Esophagus (tissue), 2 donors: ENCODE measurements around the gene HSPB1. TPM values are rescaled to one million over a fixed set of nuclear protein-coding genes. Genes with fewer than 3 reads are reported as not detected.
"Not testable (repeated sequence)": the region's sequence is repeated elsewhere in the genome, so short reads cannot be mapped to it uniquely, and the experiment has no call there.

ENCODE experiments used
- H3K27ac ChIP-seq, 2 donors: one replicate each; pipeline ENCODE4 v1.5.1; 2013; ENCODE audit warnings: low read depth in 2 of 2, mild to moderate bottlenecking in 2 of 2, inconsistent platforms in 1 of 2, low read length in 1 of 2, moderate library complexity in 1 of 2
- H3K27me3 ChIP-seq, 2 donors: one replicate each; pipeline ENCODE4 v1.6.1; 2013; ENCODE audit warnings: low read length in 2 of 2, control low read depth in 1 of 2, mild to moderate bottlenecking in 1 of 2; ENCODE audit not compliant: insufficient read depth in 2 of 2, control insufficient read depth in 1 of 2
- H3K36me3 ChIP-seq, 2 donors: one replicate each; pipeline ENCODE4 v1.6.1; 2013; ENCODE audit warnings: low read length in 1 of 2; ENCODE audit not compliant: control insufficient read depth in 2 of 2, insufficient read depth in 2 of 2
- H3K4me1 ChIP-seq, 2 donors: one replicate each; pipeline ENCODE4 v1.6.1; 2013; ENCODE audit warnings: low read length in 1 of 2; ENCODE audit not compliant: control insufficient read depth in 2 of 2, insufficient read depth in 2 of 2
- H3K4me3 ChIP-seq, 2 donors: one replicate each; pipeline ENCODE4 v1.5.1; 2013; ENCODE audit warnings: low read length in 2 of 2, mild to moderate bottlenecking in 2 of 2, low read depth in 1 of 2, moderate library complexity in 1 of 2
- H3K9me3 ChIP-seq, 2 donors: one replicate each; pipeline ENCODE4 v1.6.1; 2013; ENCODE audit warnings: mild to moderate bottlenecking in 2 of 2, low read depth in 1 of 2, low read length in 1 of 2, moderate library complexity in 1 of 2; ENCODE audit not compliant: control insufficient read depth in 2 of 2, insufficient read depth in 1 of 2
- WGBS, 2 donors: extraction: QIAGEN DNeasy Blood & Tissue Kit; methylation state at CpG; one replicate each; pipeline ENCODE4 v1.1.7; 2013; 5-methylcytosine and 5-hydroxymethylcytosine counted together
- polyA plus RNA-seq, 2 donors: library from polyadenylated mRNA; stranded (reverse); fragments of 200-250 nt; gene quantifications; one replicate each; pipeline ENCODE4 v1.2.3, GENCODE V29; 2013
- donor health status: healthy with polysubstance abuse.
- donor health status: Bipolar disorder and iron deficiency.

Gene HSPB1
- polyA plus RNA-seq, 2 donors: 4,444 to 4,845 TPM

DNA sequence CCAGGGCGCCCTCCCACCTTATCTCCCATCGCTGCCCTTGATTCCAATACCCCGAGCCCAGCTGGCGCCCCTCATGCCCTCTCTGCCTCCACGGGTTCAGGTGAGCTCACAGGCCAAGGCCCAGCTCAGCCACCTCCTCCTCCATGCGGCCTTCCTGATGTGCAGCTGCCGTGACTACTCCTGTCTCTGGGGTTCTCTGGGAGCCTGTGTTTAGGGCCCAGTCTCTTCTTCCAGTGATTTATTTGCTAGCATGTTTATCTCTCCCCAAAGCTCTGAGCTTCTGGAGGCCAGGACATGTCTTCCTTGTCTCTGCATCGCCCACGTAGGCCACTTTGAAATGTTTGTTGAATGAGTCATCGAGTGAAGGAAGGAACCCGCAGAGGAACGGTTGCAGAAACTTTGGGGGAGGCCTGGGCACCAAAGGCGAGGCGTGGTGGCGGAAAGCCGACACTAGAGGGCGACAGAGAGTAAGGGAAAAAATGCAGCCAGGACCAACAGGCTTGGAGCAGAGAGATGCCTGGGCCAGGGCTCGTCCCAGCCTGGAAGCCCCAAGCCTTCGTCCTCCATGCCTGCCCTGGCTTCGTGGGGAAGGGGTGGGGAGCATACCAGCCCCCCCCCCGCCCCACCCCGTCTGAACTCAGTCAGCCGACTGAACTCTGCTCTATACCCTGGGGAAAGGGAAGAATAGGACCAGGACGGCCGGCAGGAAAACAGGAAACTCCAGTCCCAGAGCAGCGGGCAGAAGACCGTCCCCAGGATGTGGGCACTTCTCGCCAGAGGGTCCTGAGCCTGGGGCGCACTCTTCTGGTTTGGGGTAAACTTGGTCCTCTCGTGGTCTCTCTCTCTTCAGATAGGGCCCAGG lies 10.9 kb upstream of the HSPB1 start:
- Histone ChIP-seq H3K27ac (peak overlapping the region; percentile 96 to 98), H3K4me3 (peak overlapping the region; percentile 32 to 36), H3K9me3 (no peaks in the 10 kb centered on the region), H3K4me1 (peaks cover 2 to 24% of the 10 kb centered on the region in 2 donors), H3K27me3 (no peaks in the 10 kb centered on the region), H3K36me3 (peaks cover 0 to 2% of the 10 kb centered on the region in 2 donors)
- WGBS, 2 donors: 9 to 11% methylated on average over 30 of the region's 30 CpGs

DNA sequence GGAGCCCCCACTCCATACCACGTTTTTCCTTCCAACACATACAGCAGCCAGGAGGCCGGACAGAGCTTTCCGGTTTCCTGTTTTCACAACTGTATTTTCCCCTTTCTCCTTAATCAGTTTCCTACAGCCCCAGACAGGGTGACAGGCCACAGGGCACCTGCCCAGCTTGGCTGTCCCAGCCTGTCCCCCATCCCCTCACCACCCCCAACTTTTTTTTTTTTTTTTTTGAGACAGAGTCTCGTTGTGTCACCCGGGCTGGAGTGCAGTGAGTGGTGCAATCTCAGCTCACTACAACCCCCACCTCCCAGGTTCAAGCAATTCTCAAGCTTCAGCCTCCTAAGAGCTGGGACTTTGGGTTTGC lies 10.3 kb upstream of the HSPB1 start:
- Histone ChIP-seq H3K36me3 (peaks cover 0 to 2% of the 10 kb centered on the region in 2 donors), H3K4me3 (peak overlapping the region; percentile 32 to 36), H3K9me3 (no peaks in the 10 kb centered on the region), H3K27me3 (no peaks in the 10 kb centered on the region), H3K27ac (peak overlapping the region; percentile 96 to 98), H3K4me1 (peaks cover 5 to 29% of the 10 kb centered on the region in 2 donors)
- 4 to 10% methylated on average over 5 of the region's 5 CpGs for WGBS, 2 donors

DNA sequence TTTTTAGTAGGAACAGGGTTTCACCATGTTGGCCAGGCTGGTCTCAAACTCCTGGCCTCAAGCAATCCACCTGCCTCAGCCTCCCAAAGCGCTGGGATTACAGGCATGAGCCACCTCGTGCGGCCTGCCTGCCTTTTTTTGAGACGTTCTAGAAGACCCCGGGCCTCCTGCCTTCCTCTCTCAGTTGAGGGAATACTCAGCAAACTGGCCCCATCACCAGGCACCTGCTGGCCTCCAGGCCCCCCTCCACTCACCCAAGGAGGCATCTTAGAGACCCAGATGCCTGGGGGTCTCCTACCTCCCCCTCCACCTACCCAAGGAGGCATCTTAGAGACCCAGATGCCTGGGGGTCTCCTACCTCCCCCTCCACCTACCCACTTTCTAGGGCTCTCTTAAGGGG lies 9.6 kb upstream of the HSPB1 start:
- WGBS, 2 donors: 78 to 79% methylated on average over 5 of the region's 5 CpGs
- H3K9me3 ChIP-seq, H3K27me3 ChIP-seq, H3K4me3 ChIP-seq, H3K36me3 ChIP-seq: not testable (repeated sequence)
- Histone ChIP-seq H3K27ac (peak overlapping the region; percentile 99 to 100), H3K4me1 (peaks cover 5 to 32% of the 10 kb centered on the region in 2 donors)

DNA sequence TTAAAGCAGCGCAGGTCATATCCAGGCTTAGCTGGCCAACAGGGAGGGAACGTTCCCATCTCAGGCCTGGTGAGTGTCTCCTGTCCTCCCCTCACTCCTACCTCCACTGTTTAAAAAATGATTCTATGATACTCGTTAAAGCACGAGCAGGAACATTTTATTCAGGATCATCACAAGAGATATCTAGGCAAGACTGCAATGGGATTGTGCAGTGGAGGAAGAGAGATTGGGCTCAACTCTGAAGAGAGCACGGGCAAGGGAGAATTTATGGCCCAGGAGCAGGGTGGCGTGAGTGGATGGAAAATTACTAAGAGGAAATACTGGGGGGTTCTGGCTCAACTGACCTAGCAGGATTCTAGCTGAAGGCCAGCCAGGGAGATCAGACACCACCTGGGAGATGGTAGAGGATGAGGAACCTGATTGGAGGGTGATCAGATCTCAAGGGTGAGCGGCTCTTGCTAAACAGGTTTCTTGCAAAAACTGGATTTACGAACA lies 9.0 kb upstream of the HSPB1 start:
- Histone ChIP-seq H3K4me3 (no peak overlapping the region), H3K27ac (peak overlapping the region; percentile 99 to 100), H3K27me3 (no peaks in the 10 kb centered on the region), H3K9me3 (no peaks in the 10 kb centered on the region), H3K4me1 (peaks cover 5 to 32% of the 10 kb centered on the region in 2 donors), H3K36me3 (no peaks in the 10 kb centered on the region)
- 47 to 69% methylated on average over 8 of the region's 8 CpGs for WGBS, 2 donors

DNA sequence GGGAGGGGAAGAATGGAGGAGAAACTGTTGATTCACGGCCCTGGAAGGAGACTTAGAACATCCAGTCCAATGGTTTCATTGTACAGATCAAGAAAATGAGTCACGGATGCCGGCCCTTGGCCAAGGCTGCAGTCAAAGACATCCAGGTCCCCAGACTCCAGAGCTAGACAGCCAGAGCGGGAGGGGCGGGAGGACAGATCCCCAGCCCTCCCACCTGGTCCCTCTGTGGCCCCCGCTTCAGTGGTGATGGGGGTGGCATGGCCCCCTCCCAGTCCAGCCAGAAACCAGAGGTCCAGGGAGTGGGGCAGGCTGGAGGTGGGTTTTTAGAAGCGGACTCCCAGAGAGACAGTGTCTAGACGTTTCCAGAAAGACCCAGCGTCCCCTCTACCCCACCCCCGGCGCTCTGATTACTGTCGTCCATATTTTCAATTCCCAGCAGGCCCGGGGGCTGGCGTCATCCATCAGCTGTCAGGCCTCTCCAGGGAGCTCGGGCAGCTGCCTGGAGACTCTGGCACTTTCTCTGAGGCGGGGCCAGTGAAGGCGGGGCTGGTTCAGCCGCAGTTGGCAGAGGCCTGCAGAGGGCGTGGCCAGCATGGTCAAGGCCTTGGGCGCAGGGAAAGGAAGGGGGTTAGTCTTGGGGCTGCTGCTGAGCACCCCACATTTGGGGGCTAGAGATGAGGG lies 8.0 kb upstream of the HSPB1 start:
- peak overlapping the region; percentile 99 to 100 for H3K27ac ChIP-seq
- H3K36me3 ChIP-seq: no peaks in the 10 kb centered on the region
- H3K27me3 ChIP-seq: no peaks in the 10 kb centered on the region
- H3K4me3 ChIP-seq: peak overlapping the region; percentile 27 to 32
- H3K9me3 ChIP-seq: no peaks in the 10 kb centered on the region
- H3K4me1 ChIP-seq: peaks cover 5 to 35% of the 10 kb centered on the region in 2 donors
- WGBS, 2 donors: 12 to 23% methylated on average over 20 of the region's 20 CpGs

DNA sequence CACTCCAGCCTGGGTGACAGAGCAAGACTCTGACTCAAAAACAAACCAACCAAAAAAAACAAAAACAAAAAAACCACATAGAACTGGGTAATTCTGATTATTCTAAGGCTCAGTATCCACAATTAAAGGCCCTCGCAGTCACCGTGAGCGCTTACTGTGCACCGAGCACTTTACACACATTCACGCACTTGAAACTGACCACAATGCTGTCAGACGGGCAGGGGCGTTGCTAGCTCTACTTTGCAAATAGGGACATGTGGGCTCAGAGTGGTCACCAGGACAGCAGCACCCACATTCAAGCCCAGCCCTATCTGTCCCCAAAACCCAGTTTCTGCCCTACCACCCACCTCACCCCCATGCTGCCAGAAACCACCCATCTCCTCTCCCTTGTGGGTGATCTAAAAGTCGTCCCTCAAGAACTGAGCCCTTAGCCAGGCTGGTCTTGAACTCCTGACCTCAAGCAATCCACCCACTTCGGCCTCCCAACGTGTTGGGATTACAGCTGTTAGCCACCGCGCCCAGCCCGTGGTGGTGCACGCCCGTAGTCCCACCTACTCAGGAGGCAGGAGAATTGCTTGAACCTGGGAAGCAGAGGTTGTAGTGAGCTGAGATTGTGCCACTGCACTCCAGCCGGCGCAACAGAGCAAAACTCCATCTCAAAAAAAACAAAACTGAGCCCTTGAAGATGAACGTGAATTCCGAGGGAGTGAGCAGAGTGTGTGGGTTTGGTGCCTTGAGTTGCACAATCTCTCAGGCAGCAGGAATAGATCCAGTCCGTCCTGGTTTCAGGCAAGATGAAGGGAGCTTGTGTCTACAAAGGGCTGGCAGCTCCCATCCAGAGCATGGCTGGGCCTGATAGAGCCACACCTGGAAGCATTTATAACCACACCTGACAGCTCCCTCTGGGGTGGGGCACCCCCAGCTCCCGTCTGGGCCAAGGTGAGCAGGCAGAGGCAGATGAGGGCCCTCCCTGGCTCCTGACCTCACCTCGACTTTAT lies 5.4 kb upstream of the HSPB1 start:
- Histone ChIP-seq H3K9me3 (no peaks in the 10 kb centered on the region), H3K27ac (peak overlapping the region; percentile 98 to 100), H3K4me1 (peaks cover 3 to 32% of the 10 kb centered on the region in 2 donors), H3K27me3 (no peaks in the 10 kb centered on the region), H3K36me3 (no peaks in the 10 kb centered on the region), H3K4me3 (peak overlapping the region in 1 of 2 donors; percentile 0)
- 36 to 48% methylated on average over 22 of the region's 22 CpGs for WGBS, 2 donors

DNA sequence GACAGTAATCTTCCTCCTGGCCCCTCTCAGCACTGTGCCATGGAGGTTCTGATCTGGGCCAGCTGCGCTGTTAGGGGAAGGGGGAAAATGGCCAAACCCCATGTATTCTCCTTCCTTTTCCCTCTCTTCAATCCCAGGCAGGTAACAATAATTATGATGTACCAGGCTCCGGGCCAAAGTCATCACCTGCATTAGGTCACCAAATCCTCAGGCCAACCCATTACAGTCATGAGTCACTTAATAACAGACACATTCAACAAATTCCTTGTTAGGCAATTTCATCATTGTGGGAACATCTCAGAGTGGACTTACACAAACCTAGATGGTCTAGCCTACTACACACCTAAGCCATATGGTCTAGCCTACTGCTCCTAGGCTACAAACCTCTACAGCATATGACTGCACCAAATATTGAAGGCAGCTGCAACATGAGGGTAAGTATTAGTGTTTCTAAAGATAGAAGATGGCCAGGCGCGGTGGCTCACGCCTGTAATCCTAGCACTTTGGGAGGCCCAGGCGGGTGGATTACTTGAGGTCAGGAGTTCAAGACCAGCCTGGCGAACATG lies 2.2 kb upstream of the HSPB1 start:
- Histone ChIP-seq H3K36me3 (peaks cover 0 to 11% of the 10 kb centered on the region in 2 donors), H3K4me1 (peaks cover 3 to 26% of the 10 kb centered on the region in 2 donors), H3K27ac (peak overlapping the region; percentile 93 to 100), H3K27me3 (no peaks in the 10 kb centered on the region), H3K9me3 (no peaks in the 10 kb centered on the region), H3K4me3 (no peak overlapping the region)
- 57 to 63% methylated on average over 7 of the region's 7 CpGs for WGBS, 2 donors

DNA sequence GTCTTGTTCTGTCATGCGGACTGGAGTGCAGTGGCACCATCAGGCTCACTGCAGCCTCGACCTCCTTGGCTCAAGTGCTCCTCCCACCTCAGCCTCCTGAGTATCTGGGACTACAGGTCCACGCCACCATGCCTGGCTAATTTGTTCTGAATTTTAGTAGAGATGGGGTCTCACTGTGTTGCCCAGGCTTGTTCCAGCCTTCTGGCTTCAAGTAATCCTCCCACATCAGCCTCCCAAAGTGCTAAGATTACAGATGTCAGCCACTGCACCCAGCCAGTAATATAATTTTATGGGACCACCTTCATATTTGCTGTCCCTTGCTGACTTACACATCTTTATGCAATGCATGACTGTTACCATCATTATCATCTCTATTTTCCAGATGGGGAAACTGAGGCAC lies 1.5 kb upstream of the HSPB1 start:
- Histone ChIP-seq H3K9me3 (no peaks in the 10 kb centered on the region), H3K36me3 (peaks cover 0 to 11% of the 10 kb centered on the region in 2 donors), H3K4me1 (peaks cover 3 to 20% of the 10 kb centered on the region in 2 donors), H3K27me3 (no peaks in the 10 kb centered on the region), H3K27ac (peak overlapping the region; percentile 67 to 100), H3K4me3 (no peak overlapping the region)
- WGBS, 2 donors: 88 to 95% methylated on average over 3 of the region's 3 CpGs
